ENCODE measurements around the gene PCF11. TPM values are rescaled to one million over a fixed set of nuclear protein-coding genes. Genes with fewer than 3 reads are reported as not detected.
"Not testable (repeated sequence)": the region's sequence is repeated elsewhere in the genome, so short reads cannot be mapped to it uniquely, and the experiment has no call there.

Gene PCF11
- 10 to 100 TPM; 58.7 to 86.9 (median 80.8) TPM for polyA plus RNA-seq (ENCODE audit: insufficient read length in 4 of 4)

GRCh38 chr11:83156996-83157593 lies at the start of gene PCF11:
Gene PCF11, plus strand, starts transcription at chr11:83157131. Its CDS starts 309 bp downstream, at chr11:83157440.
- DNase-seq (ENCODE audit: low read depth in 4 of 4, low spot score in 3 of 4): peak in 2 of 4 donors; percentile 54 to 97

GRCh38 chr11:83112886-83113285 lies 44.0 kb upstream of the PCF11 start:
- no peak for DNase-seq (ENCODE audit: low read depth in 4 of 4, low spot score in 3 of 4)

GRCh38 chr11:83115026-83115425 lies 41.9 kb upstream of the PCF11 start:
- no peak for DNase-seq (ENCODE audit: low read depth in 4 of 4, low spot score in 3 of 4)

- DNase-seq (ENCODE audit: low read depth in 4 of 4, low spot score in 3 of 4): no peak
Measured at GRCh38 chr11:83115551-83115950, 41.4 kb upstream of the PCF11 start.

GRCh38 chr11:83116015-83116641 lies 40.8 kb upstream of the PCF11 start:
- no peak for DNase-seq (ENCODE audit: low read depth in 4 of 4, low spot score in 3 of 4)

GRCh38 chr11:83118814-83119213 lies 38.1 kb upstream of the PCF11 start:
- no peak for DNase-seq (ENCODE audit: low read depth in 4 of 4, low spot score in 3 of 4)

- DNase-seq (ENCODE audit: low read depth in 4 of 4, low spot score in 3 of 4): no peak
Measured at GRCh38 chr11:83119216-83119615, 37.7 kb upstream of the PCF11 start.

- DNase-seq (ENCODE audit: low read depth in 4 of 4, low spot score in 3 of 4): no peak
Measured at GRCh38 chr11:83120327-83120726, 36.6 kb upstream of the PCF11 start.

- DNase-seq (ENCODE audit: low read depth in 4 of 4, low spot score in 3 of 4): no peak
Measured at GRCh38 chr11:83122050-83122449, 34.9 kb upstream of the PCF11 start.

- DNase-seq (ENCODE audit: low read depth in 4 of 4, low spot score in 3 of 4): no peak
Measured at GRCh38 chr11:83122766-83123165, 34.2 kb upstream of the PCF11 start.

- no peak for DNase-seq (ENCODE audit: low read depth in 4 of 4, low spot score in 3 of 4)
Measured at GRCh38 chr11:83124636-83125424, 32.1 kb upstream of the PCF11 start.

- no peak for DNase-seq (ENCODE audit: low read depth in 4 of 4, low spot score in 3 of 4)
Measured at GRCh38 chr11:83125577-83125976, 31.4 kb upstream of the PCF11 start.

- DNase-seq (ENCODE audit: low read depth in 4 of 4, low spot score in 3 of 4): no peak
Measured at GRCh38 chr11:83127310-83127637, 29.7 kb upstream of the PCF11 start.

- no peak for DNase-seq (ENCODE audit: low read depth in 4 of 4, low spot score in 3 of 4)
Measured at GRCh38 chr11:83132191-83132590, 24.7 kb upstream of the PCF11 start.

GRCh38 chr11:83133266-83133665 lies 23.7 kb upstream of the PCF11 start:
- DNase-seq (ENCODE audit: low read depth in 4 of 4, low spot score in 3 of 4): not testable (repeated sequence)

GRCh38 chr11:83139310-83139709 lies 17.6 kb upstream of the PCF11 start:
- DNase-seq (ENCODE audit: low read depth in 4 of 4, low spot score in 3 of 4): no peak

- DNase-seq (ENCODE audit: low read depth in 4 of 4, low spot score in 3 of 4): no peak
Measured at GRCh38 chr11:83140691-83141455, 16.1 kb upstream of the PCF11 start.

GRCh38 chr11:83147895-83148294 lies 9.0 kb upstream of the PCF11 start:
- no peak for DNase-seq (ENCODE audit: low read depth in 4 of 4, low spot score in 3 of 4)

- no peak for DNase-seq (ENCODE audit: low read depth in 4 of 4, low spot score in 3 of 4)
Measured at GRCh38 chr11:83150450-83150849, 6.5 kb upstream of the PCF11 start.

- no peak for DNase-seq (ENCODE audit: low read depth in 4 of 4, low spot score in 3 of 4)
Measured at GRCh38 chr11:83151274-83151977, 5.5 kb upstream of the PCF11 start.
